CD1c-positive myeloid dendritic cell (primary cell): ENCODE results near the gene PFKL.

Experiments
- DNase-seq: peaks from one replicate; pipeline ENCODE4 v3.0.0-alpha.2; 2016; ENCODE audit errors: extremely low spot score

The PFKL gene

GRCh38 chr21:44363278-44363677, 63.4 kb downstream of the PFKL start:
- no peak for DNase-seq

GRCh38 chr21:44364151-44365053, 64.5 kb downstream of the PFKL start:
- no peak for DNase-seq

GRCh38 chr21:44365251-44365966, 65.6 kb downstream of the PFKL start:
- DNase-seq: no peak

- DNase-seq: no peak
Measured at GRCh38 chr21:44365967-44366585, 66.2 kb downstream of the PFKL start.

DNA sequence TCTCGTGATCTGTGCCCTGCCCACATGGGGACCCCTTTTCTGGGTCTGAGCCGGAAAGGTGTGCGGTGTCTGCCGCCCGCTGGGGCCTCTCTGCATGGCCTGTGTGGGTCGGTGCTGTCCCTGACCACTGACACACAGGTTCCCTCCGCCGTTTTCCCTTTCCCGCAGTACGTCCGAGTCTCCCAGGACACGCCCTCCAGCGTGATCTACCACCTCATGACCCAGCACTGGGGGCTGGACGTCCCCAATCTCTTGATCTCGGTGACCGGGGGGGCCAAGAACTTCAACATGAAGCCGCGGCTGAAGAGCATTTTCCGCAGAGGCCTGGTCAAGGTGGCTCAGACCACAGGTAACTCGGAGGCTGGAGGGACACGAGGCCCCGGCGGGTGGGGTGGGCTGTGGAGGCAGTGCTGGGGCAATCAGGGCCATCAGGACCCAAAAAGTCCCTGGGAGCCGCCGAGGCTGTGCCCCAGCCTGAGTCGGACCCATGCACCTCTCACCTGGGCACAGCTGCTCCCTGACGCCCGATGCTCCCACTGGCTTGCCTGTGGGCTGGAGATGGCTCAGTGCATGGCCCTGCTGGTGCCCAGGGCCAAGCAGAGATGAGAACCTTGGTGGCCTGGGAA, 66.8 kb downstream of the PFKL start:
- no peak for DNase-seq

DNA sequence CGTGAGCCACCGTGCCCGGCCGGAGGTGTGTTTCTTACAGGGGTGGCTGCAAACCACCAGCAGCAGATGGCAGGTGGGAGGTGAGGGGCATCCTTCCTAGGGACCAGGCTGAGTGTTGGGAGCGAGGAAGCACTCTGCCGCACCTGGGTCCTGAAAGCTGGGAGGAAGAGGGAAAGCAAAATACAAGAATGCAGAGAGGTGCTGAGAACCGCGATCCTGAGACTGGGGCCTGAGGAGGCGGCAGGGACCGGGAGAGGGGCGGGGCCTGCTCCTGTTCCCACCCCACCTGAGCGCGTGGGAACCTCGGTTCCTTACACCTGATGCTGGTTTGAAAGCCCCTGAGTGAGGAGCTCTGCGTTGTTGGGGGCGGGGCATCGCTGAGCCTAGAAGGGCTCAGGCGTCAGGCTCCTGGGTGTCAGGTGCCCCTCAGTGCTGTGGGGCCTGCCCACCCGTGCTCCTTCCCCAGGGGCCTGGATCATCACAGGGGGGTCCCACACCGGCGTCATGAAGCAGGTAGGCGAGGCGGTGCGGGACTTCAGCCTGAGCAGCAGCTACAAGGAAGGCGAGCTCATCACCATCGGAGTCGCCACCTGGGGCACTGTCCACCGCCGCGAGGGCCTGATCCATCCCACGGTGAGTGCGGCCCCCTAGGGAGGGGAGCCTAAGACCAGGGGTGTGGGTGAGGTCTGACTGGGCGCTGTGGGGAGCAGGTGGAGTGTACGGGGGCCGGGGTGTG, 69.0 kb downstream of the PFKL start:
- no peak for DNase-seq

- no peak for DNase-seq
Measured at GRCh38 chr21:44370027-44370735, 70.3 kb downstream of the PFKL start.

DNA sequence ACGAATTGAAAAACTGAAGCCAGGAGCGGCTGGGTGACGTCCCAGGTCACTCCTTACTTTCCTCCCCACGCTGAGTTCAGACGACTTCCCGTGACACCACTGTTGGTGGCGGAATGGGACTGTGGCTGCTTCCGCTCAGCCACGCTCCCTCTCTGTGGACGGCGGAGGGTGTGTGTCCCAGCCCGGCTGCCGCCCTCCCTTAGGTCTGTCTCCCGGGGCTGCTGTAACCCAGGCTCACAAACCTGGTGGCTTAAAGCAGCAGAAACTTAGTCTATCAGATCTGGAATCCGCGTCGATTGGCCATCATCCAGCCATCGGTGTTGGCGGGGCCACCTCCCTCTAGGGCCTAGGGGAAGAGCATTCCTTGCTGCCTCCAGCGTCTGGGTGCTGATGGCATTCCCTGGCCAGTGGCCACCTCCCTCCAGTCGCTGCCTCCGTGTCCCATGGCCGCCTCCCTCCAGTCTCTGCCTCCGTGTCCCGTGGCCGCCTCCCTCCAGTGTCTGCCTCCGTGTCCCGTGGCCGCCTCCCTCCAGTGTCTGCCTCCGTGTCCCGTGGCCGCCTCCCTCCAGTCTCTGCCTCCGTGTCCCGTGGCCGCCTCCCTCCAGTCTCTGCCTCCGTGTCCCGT, 71.0 kb downstream of the PFKL start:
- no peak for DNase-seq

DNA sequence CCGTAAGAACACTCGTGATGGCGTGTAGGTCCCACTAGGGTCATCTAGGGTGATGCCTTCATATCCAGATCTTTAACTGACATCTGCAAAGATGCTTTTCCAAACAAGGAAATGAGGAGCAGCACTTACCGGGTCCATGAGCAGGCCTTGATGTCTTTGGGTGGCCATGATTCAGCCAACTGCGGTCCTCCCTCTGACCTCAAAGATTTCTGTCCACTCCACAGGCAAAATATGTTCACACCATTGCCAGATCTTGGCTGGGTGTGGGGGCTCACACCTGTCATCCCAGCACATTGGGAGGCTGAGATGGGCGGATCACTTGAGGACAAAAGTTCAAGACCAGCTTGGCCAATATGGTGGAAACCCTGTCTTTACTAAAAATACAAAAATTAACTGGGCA, 71.7 kb downstream of the PFKL start:
- no peak for DNase-seq

GRCh38 chr21:44372616-44373015, 72.8 kb downstream of the PFKL start:
- no peak for DNase-seq

GRCh38 chr21:44374601-44375280, 74.9 kb downstream of the PFKL start:
- DNase-seq: no peak

DNA sequence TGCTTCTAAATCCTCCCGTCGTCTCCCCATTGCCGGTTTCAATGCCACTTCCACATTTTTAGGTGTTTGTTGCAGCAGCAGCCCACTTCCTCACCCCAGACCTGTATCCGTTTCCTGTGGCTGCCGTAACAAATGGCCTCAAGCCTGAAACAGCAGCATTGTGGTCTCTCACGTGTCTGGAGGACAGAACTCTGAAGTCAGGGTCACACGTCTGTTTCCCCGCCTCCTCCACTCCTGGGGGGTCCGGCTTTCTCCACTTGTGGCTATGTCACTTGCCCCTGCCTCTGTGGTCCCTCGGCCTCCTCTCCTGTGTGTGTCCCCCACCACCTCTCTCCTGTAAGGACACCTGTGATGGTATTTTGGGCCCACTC, 75.4 kb downstream of the PFKL start:
- peak; percentile 75 for DNase-seq

DNA sequence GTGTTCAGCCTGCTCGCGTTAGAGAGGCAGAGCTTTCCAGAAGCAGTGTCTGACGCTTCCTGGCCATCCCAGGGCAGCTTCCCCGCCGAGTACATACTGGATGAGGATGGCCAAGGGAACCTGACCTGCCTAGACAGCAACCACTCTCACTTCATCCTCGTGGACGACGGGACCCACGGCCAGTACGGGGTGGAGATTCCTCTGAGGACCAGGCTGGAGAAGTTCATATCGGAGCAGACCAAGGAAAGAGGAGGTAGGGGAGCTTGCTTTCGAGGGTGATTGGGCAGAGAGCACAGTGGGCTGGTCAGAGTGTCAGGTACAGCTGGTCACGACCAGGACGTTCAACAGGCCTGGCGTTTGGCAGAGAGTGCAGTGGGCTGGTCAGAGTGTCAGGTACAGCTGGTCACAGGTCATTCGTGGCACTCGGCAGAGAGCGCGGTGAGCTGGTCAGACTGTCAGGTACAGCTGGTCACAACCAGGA, 75.9 kb downstream of the PFKL start:
- no peak for DNase-seq

- no peak for DNase-seq
Measured at GRCh38 chr21:44376606-44377005, 76.8 kb downstream of the PFKL start.
